ENCODE measurements around the gene PPIP5K1. TPM values are rescaled to one million over a fixed set of nuclear protein-coding genes. Genes with fewer than 3 reads are reported as not detected.

Gene PPIP5K1
- total RNA-seq, 1 donor from 2014 or later, result 26.9 TPM

GRCh38 chr15:43529141-43529540, 60.9 kb downstream of the PPIP5K1 start:
- Mint-ChIP-seq H3K27ac (ENCODE audit: unreplicated experiment) (no peak overlapping the region), H3K4me3 (ENCODE audit: unreplicated experiment) (no peak overlapping the region), H3K27me3 (ENCODE audit: unreplicated experiment) (peaks cover 5% of the 10 kb centered on the region), H3K4me1 (ENCODE audit: unreplicated experiment) (peaks cover 9% of the 10 kb centered on the region), H3K36me3 (ENCODE audit: low read depth, unreplicated experiment) (peaks cover 10% of the 10 kb centered on the region), H3K9me3 (ENCODE audit: unreplicated experiment) (no peaks in the 10 kb centered on the region)
- no peak for DNase-seq (ENCODE audit: low spot score)
- TF ChIP-seq CTCF (IDR thresholded peaks at IDR 0.05; ENCODE audit: unreplicated experiment), result no peak

- no peaks in the 10 kb centered on the region for H3K9me3 Mint-ChIP-seq (ENCODE audit: unreplicated experiment)
- no peak overlapping the region for H3K27ac Mint-ChIP-seq (ENCODE audit: unreplicated experiment)
- TF ChIP-seq CTCF (IDR thresholded peaks at IDR 0.05; ENCODE audit: unreplicated experiment), result no peak
- peaks cover 9% of the 10 kb centered on the region for H3K27me3 Mint-ChIP-seq (ENCODE audit: unreplicated experiment)
- H3K4me3 Mint-ChIP-seq (ENCODE audit: unreplicated experiment), result no peak overlapping the region
- no peak for DNase-seq (ENCODE audit: low spot score)
- H3K36me3 Mint-ChIP-seq (ENCODE audit: low read depth, unreplicated experiment), result peaks cover 10% of the 10 kb centered on the region
- H3K4me1 Mint-ChIP-seq (ENCODE audit: unreplicated experiment), result peaks cover 9% of the 10 kb centered on the region
These were observed 61.4 kb downstream of the PPIP5K1 start for GRCh38 chr15:43528542-43529007.

- Mint-ChIP-seq H3K36me3 (ENCODE audit: low read depth, unreplicated experiment) (peaks cover 10% of the 10 kb centered on the region), H3K4me3 (ENCODE audit: unreplicated experiment) (no peak overlapping the region), H3K27me3 (ENCODE audit: unreplicated experiment) (peaks cover 11% of the 10 kb centered on the region), H3K4me1 (ENCODE audit: unreplicated experiment) (peaks cover 9% of the 10 kb centered on the region), H3K27ac (ENCODE audit: unreplicated experiment) (no peak overlapping the region), H3K9me3 (ENCODE audit: unreplicated experiment) (no peaks in the 10 kb centered on the region)
- no peak for DNase-seq (ENCODE audit: low spot score)
- no peak for TF ChIP-seq CTCF (IDR thresholded peaks at IDR 0.05; ENCODE audit: unreplicated experiment)
These were observed 62.0 kb downstream of the PPIP5K1 start for GRCh38 chr15:43527802-43528541.

- Mint-ChIP-seq H3K9me3 (ENCODE audit: unreplicated experiment) (no peaks in the 10 kb centered on the region), H3K27ac (ENCODE audit: unreplicated experiment) (no peak overlapping the region), H3K4me1 (ENCODE audit: unreplicated experiment) (peaks cover 9% of the 10 kb centered on the region), H3K36me3 (ENCODE audit: low read depth, unreplicated experiment) (peaks cover 15% of the 10 kb centered on the region), H3K27me3 (ENCODE audit: unreplicated experiment) (peaks cover 11% of the 10 kb centered on the region), H3K4me3 (ENCODE audit: unreplicated experiment) (no peak overlapping the region)
- TF ChIP-seq CTCF (IDR thresholded peaks at IDR 0.05; ENCODE audit: unreplicated experiment), result no peak
- no peak for DNase-seq (ENCODE audit: low spot score)
These were observed 62.8 kb downstream of the PPIP5K1 start for GRCh38 chr15:43527016-43527801.
